SK-N-SH treated with all-trans-retinoic acid at 6 μM for 48 hours (cell line): ENCODE measurements around the gene ZBTB22.

Experiments
- ATAC-seq: fragments of 200-7000 bp; cut with Tn5 transposase; 3 replicates; pipeline ENCODE4 v1.9.1; 2020; ENCODE audit warnings: mild to moderate bottlenecking, moderate library complexity
- ARNTL ChIP-seq: fragments of 450-650 bp; formaldehyde crosslinking; IDR thresholded peaks from 2 replicates; pipeline ENCODE4 v1.5.0; 2020; ENCODE audit warnings: low read depth, mild to moderate bottlenecking, moderate library complexity, borderline replicate concordance
- BACH2 ChIP-seq: fragments of 250-450 bp; sonication (Bioruptor Pico); IDR thresholded peaks from 2 replicates; pipeline ENCODE4 v1.9.0; 2021; ENCODE audit warnings: mild to moderate bottlenecking, borderline replicate concordance
- CREB5 ChIP-seq: fragments of 250-450 bp; sonication (Bioruptor Pico); IDR thresholded peaks from 2 replicates; pipeline ENCODE4 v1.5.1; 2020; ENCODE audit warnings: low read depth, mild to moderate bottlenecking, moderate library complexity
- CSDC2 ChIP-seq: fragments of 250-450 bp; sonication (Bioruptor Pico); IDR thresholded peaks from 2 replicates; pipeline ENCODE4 v1.5.0; 2020; ENCODE audit warnings: mild to moderate bottlenecking, moderate library complexity
- ESRRG ChIP-seq: fragments of 250-450 bp; sonication (Bioruptor Pico); IDR thresholded peaks from 2 replicates; pipeline ENCODE4 v1.6.1; 2021; ENCODE audit warnings: mild to moderate bottlenecking
- GLIS3 ChIP-seq: fragments of 250-450 bp; sonication (Bioruptor Pico); IDR thresholded peaks from 2 replicates; pipeline ENCODE4 v1.5.0; 2020; ENCODE audit warnings: mild to moderate bottlenecking, moderate library complexity
- ISL1 ChIP-seq: fragments of 250-450 bp; sonication (Bioruptor Pico); IDR thresholded peaks from 2 replicates; pipeline ENCODE4 v2.1.2; 2022; ENCODE audit warnings: mild to moderate bottlenecking, moderate library complexity
- PATZ1 ChIP-seq: fragments of 250-450 bp; sonication (Bioruptor Pico); IDR thresholded peaks from 2 replicates; pipeline ENCODE4 v1.8.0; 2020; ENCODE audit warnings: mild to moderate bottlenecking, moderate library complexity, borderline replicate concordance
- POU6F1 ChIP-seq: fragments of 250-450 bp; sonication (Bioruptor Pico); IDR thresholded peaks from 2 replicates; pipeline ENCODE4 v1.8.0; 2021; ENCODE audit warnings: low read depth, mild to moderate bottlenecking, moderate library complexity, borderline replicate concordance
- PPARA ChIP-seq: fragments of 250-450 bp; sonication (Bioruptor Pico); IDR thresholded peaks from 2 replicates; pipeline ENCODE4 v1.5.0; 2020; ENCODE audit warnings: mild to moderate bottlenecking, borderline replicate concordance
- RARB ChIP-seq: fragments of 250-450 bp; sonication (Bioruptor Pico); IDR thresholded peaks from 2 replicates; pipeline ENCODE4 v1.8.0; 2021; ENCODE audit warnings: mild to moderate bottlenecking, moderate library complexity
- SNAI2 ChIP-seq: fragments of 250-450 bp; sonication (Bioruptor Pico); IDR thresholded peaks from 2 replicates; pipeline ENCODE4 v1.5.0; 2020; ENCODE audit warnings: mild to moderate bottlenecking, moderate library complexity
- TCF4 ChIP-seq: fragments of 250-450 bp; sonication (Bioruptor Pico); IDR thresholded peaks from 2 replicates; pipeline ENCODE4 v1.8.0; 2021; ENCODE audit warnings: mild to moderate bottlenecking, moderate library complexity, borderline replicate concordance
- TOX ChIP-seq: fragments of 250-450 bp; sonication (Bioruptor Pico); IDR thresholded peaks from 2 replicates; pipeline ENCODE4 v1.8.0; 2021; ENCODE audit warnings: mild to moderate bottlenecking, moderate library complexity, borderline replicate concordance
- TSHZ2 ChIP-seq: fragments of 250-450 bp; sonication (Bioruptor Pico); IDR thresholded peaks from 2 replicates; pipeline ENCODE4 v1.5.0; 2020; ENCODE audit warnings: mild to moderate bottlenecking, moderate library complexity
- ZC3H10 ChIP-seq: fragments of 250-450 bp; sonication (Bioruptor Pico); IDR thresholded peaks from 2 replicates; pipeline ENCODE4 v1.5.1; 2021; ENCODE audit warnings: mild to moderate bottlenecking, moderate library complexity
- ZFP3 ChIP-seq: fragments of 250-450 bp; sonication (Bioruptor Pico); IDR thresholded peaks from 2 replicates; pipeline ENCODE4 v1.5.0; 2020; ENCODE audit warnings: mild to moderate bottlenecking, moderate library complexity
- ZFP30 ChIP-seq: fragments of 450-650 bp; formaldehyde crosslinking; IDR thresholded peaks from 2 replicates; pipeline ENCODE4 v1.5.0; 2022; ENCODE audit warnings: mild to moderate bottlenecking, moderate library complexity
- ZNF565 ChIP-seq: fragments of 450-650 bp; formaldehyde crosslinking; conservative IDR thresholded peaks from 2 replicates; pipeline ENCODE4 v1.5.0; 2020; ENCODE audit warnings: low read depth, mild to moderate bottlenecking, moderate library complexity
- ZNF70 ChIP-seq: fragments of 450-650 bp; formaldehyde crosslinking; IDR thresholded peaks from 2 replicates; pipeline ENCODE4 v1.5.0; 2020; ENCODE audit warnings: mild to moderate bottlenecking, moderate library complexity
- ZNF8 ChIP-seq: fragments of 450-650 bp; formaldehyde crosslinking; IDR thresholded peaks from 2 replicates; pipeline ENCODE4 v1.5.0; 2020; ENCODE audit warnings: mild to moderate bottlenecking, moderate library complexity

ZBTB22 gene

GRCh38 chr6:33329058-33329457, 11.5 kb upstream of the ZBTB22 start:
- ATAC-seq, result no peak
- TF ChIP-seq POU6F1 (CRISPR knock-in tag) (no peak), TOX (CRISPR knock-in tag) (no peak), ZFP3 (CRISPR knock-in tag) (no peak), SNAI2 (CRISPR knock-in tag) (no peak), TCF4 (CRISPR knock-in tag) (no peak), RARB (CRISPR knock-in tag) (no peak), PPARA (CRISPR knock-in tag) (no peak), GLIS3 (CRISPR knock-in tag) (no peak), ZNF565 (CRISPR knock-in tag) (no peak)
- TF ChIP-seq, all 23 proteins: peak for 0

GRCh38 chr6:33324125-33324524, 6.6 kb upstream of the ZBTB22 start:
- ATAC-seq, result no peak

GRCh38 chr6:33323623-33323948, 6.0 kb upstream of the ZBTB22 start:
- no peak for TF ChIP-seq ZFP30 (CRISPR knock-in tag)
- TF ChIP-seq ZNF70 (CRISPR knock-in tag), result no peak
- TF ChIP-seq ARNTL (CRISPR knock-in tag), result no peak
- TF ChIP-seq TCF4 (CRISPR knock-in tag), result no peak
- no peak for TF ChIP-seq ZNF565 (CRISPR knock-in tag)
- no peak for TF ChIP-seq TSHZ2 (CRISPR knock-in tag)
- no peak for TF ChIP-seq ZFP3 (CRISPR knock-in tag)
- TF ChIP-seq ISL1 (CRISPR knock-in tag), result no peak
- TF ChIP-seq CREB5 (CRISPR knock-in tag), result no peak
- TF ChIP-seq ZC3H10 (CRISPR knock-in tag), result no peak
- no peak for TF ChIP-seq PPARA (CRISPR knock-in tag)
- no peak for TF ChIP-seq POU6F1 (CRISPR knock-in tag)
- no peak for TF ChIP-seq TOX (CRISPR knock-in tag)
- no peak for TF ChIP-seq CSDC2
- no peak for TF ChIP-seq PATZ1
- TF ChIP-seq ZNF8 (CRISPR knock-in tag), result no peak
- TF ChIP-seq SNAI2 (CRISPR knock-in tag), result no peak
- TF ChIP-seq, all 23 proteins: peak for 0
- no peak for ATAC-seq

More at GRCh38 chr6:33324125-33324524, 6.6 kb upstream of the ZBTB22 start:
- TF ChIP-seq ARNTL (CRISPR knock-in tag), result no peak
- no peak for TF ChIP-seq ESRRG (CRISPR knock-in tag)
- TF ChIP-seq CREB5 (CRISPR knock-in tag), result no peak
- no peak for TF ChIP-seq ZFP3 (CRISPR knock-in tag)
- no peak for TF ChIP-seq TOX (CRISPR knock-in tag)
- no peak for TF ChIP-seq BACH2 (CRISPR knock-in tag)
- no peak for TF ChIP-seq CSDC2
- no peak for TF ChIP-seq ZNF70 (CRISPR knock-in tag)
- TF ChIP-seq RARB (CRISPR knock-in tag), result no peak
- TF ChIP-seq, all 23 proteins: peak for 0
